Large intestine (tissue), 3 donors: ENCODE data around the gene CCDC33. TPM values are rescaled to one million over a fixed set of nuclear protein-coding genes. Genes with fewer than 3 reads are reported as not detected.

Source experiments
- DNase-seq, 2 donors: peaks; one replicate each; pipeline versions ENCODE4 v3.0.0 to v3.0.0-alpha.2; 2013
- H3K27ac ChIP-seq: one replicate; pipeline ENCODE4 v1.5.1; 2013; ENCODE audit warnings: low read length
- H3K27me3 ChIP-seq: 2 replicates; pipeline ENCODE4 v1.6.1; 2013; ENCODE audit warnings: low read length; ENCODE audit not compliant: control insufficient read depth, insufficient read depth
- H3K36me3 ChIP-seq: 2 replicates; pipeline ENCODE4 v1.6.1; 2013; ENCODE audit warnings: low read length; ENCODE audit not compliant: control insufficient read depth, insufficient read depth
- H3K4me1 ChIP-seq: one replicate; pipeline ENCODE4 v1.6.1; 2013; ENCODE audit warnings: low read length; ENCODE audit not compliant: control insufficient read depth, insufficient read depth
- H3K4me3 ChIP-seq: one replicate; pipeline ENCODE4 v1.5.1; 2013; ENCODE audit warnings: low read length
- H3K9me3 ChIP-seq: one replicate; pipeline ENCODE4 v1.6.1; 2013; ENCODE audit warnings: mild to moderate bottlenecking, low read depth, low read length, moderate library complexity; ENCODE audit not compliant: control insufficient read depth
- WGBS: methylation state at CpG from one replicate; pipeline ENCODE4 v1.1.5; 2013; ENCODE audit warnings: low lambda C conversion rate; ENCODE audit not compliant: insufficient coverage; 5-methylcytosine and 5-hydroxymethylcytosine counted together
- polyA plus RNA-seq: library from polyadenylated mRNA; unstranded; fragments of 120-200 nt; gene quantifications from one replicate; pipeline ENCODE4 v1.2.1, GENCODE V29; 2013

Gene CCDC33
- polyA plus RNA-seq, 1 donor: 2.2 TPM

GRCh38 chr15:74269362-74270035 is 33.4 kb downstream of the CCDC33 start:
- Histone ChIP-seq H3K36me3 (no peaks in the 10 kb centered on the region), H3K9me3 (no peaks in the 10 kb centered on the region)
- no CpG with 5 or more reads among the region's 8 CpGs for WGBS

GRCh38 chr15:74270155-74270554 is 34.0 kb downstream of the CCDC33 start:
- Histone ChIP-seq H3K27ac (no peak overlapping the region), H3K9me3 (no peaks in the 10 kb centered on the region), H3K36me3 (no peaks in the 10 kb centered on the region), H3K4me1 (no peaks in the 10 kb centered on the region), H3K27me3 (peaks cover 3% of the 10 kb centered on the region), H3K4me3 (no peak overlapping the region)
- no peak for DNase-seq
- 100% methylated on average over 1 of the region's 6 CpGs for WGBS

More at GRCh38 chr15:74269362-74270035, 33.4 kb downstream of the CCDC33 start:
- Histone ChIP-seq H3K27ac (no peak overlapping the region), H3K27me3 (peaks cover 3% of the 10 kb centered on the region), H3K4me1 (no peaks in the 10 kb centered on the region), H3K4me3 (no peak overlapping the region)
- DNase-seq: peak; percentile 31 to 57

- no peak for DNase-seq
- no CpG with 5 or more reads among the region's 14 CpGs for WGBS
- no peaks in the 10 kb centered on the region for H3K4me1 ChIP-seq
- H3K27ac ChIP-seq: no peak overlapping the region
- no peak overlapping the region for H3K4me3 ChIP-seq
- H3K36me3 ChIP-seq: no peaks in the 10 kb centered on the region
- H3K27me3 ChIP-seq: peaks cover 3% of the 10 kb centered on the region
- no peaks in the 10 kb centered on the region for H3K9me3 ChIP-seq
These were observed 34.9 kb downstream of the CCDC33 start for GRCh38 chr15:74270854-74271520.

- Histone ChIP-seq H3K27me3 (peaks cover 9% of the 10 kb centered on the region), H3K9me3 (no peaks in the 10 kb centered on the region), H3K27ac (no peak overlapping the region), H3K4me3 (no peak overlapping the region), H3K36me3 (no peaks in the 10 kb centered on the region), H3K4me1 (no peaks in the 10 kb centered on the region)
- WGBS: no CpG with 5 or more reads among the region's 10 CpGs
- DNase-seq: no peak
These were observed 36.7 kb downstream of the CCDC33 start for GRCh38 chr15:74272812-74273211.

- H3K4me3 ChIP-seq: no peak overlapping the region
- H3K27ac ChIP-seq: no peak overlapping the region
- H3K9me3 ChIP-seq: no peaks in the 10 kb centered on the region
- no peaks in the 10 kb centered on the region for H3K4me1 ChIP-seq
- peaks cover 11% of the 10 kb centered on the region for H3K27me3 ChIP-seq
- no peak for DNase-seq
- no CpG with 5 or more reads among the region's 3 CpGs for WGBS
- no peaks in the 10 kb centered on the region for H3K36me3 ChIP-seq
These were observed 38.4 kb downstream of the CCDC33 start for GRCh38 chr15:74274470-74275038.

- no peak for DNase-seq
- Histone ChIP-seq H3K27ac (no peak overlapping the region), H3K4me1 (no peaks in the 10 kb centered on the region), H3K4me3 (no peak overlapping the region), H3K27me3 (peaks cover 14% of the 10 kb centered on the region), H3K9me3 (no peaks in the 10 kb centered on the region), H3K36me3 (no peaks in the 10 kb centered on the region)
- 100% methylated on average over 1 of the region's 6 CpGs for WGBS
These were observed 39.8 kb downstream of the CCDC33 start for GRCh38 chr15:74275957-74276356.

GRCh38 chr15:74276560-74276959 is 40.4 kb downstream of the CCDC33 start:
- Histone ChIP-seq H3K36me3 (no peaks in the 10 kb centered on the region), H3K4me1 (no peaks in the 10 kb centered on the region), H3K4me3 (no peak overlapping the region), H3K9me3 (no peaks in the 10 kb centered on the region), H3K27ac (no peak overlapping the region), H3K27me3 (peaks cover 12% of the 10 kb centered on the region)
- DNase-seq: no peak
- no CpG with 5 or more reads among the region's 3 CpGs for WGBS

- Histone ChIP-seq H3K27ac (no peak overlapping the region), H3K4me3 (no peak overlapping the region), H3K36me3 (no peaks in the 10 kb centered on the region), H3K9me3 (no peaks in the 10 kb centered on the region), H3K4me1 (no peaks in the 10 kb centered on the region), H3K27me3 (peaks cover 15% of the 10 kb centered on the region)
- no peak for DNase-seq
- no CpG with 5 or more reads among the region's 8 CpGs for WGBS
These were observed 41.2 kb downstream of the CCDC33 start for GRCh38 chr15:74277242-74277810.

GRCh38 chr15:74278207-74278606 is 42.1 kb downstream of the CCDC33 start:
- Histone ChIP-seq H3K9me3 (no peaks in the 10 kb centered on the region), H3K27me3 (peaks cover 21% of the 10 kb centered on the region), H3K4me1 (no peaks in the 10 kb centered on the region), H3K4me3 (no peak overlapping the region), H3K27ac (no peak overlapping the region), H3K36me3 (no peaks in the 10 kb centered on the region)
- DNase-seq: no peak
- no CpG with 5 or more reads among the region's 8 CpGs for WGBS
